Activated CD8-positive, alpha-beta memory T cell treated with anti-CD3 and anti-CD28 coated beads, Interleukin-2, amount 50 U/mL, for 48 hours (primary cell): ENCODE data around the gene RAPGEF5.

Experiments used
- DNase-seq: peaks from one replicate; pipeline ENCODE4 v3.0.0-alpha.2; 2020

RAPGEF5 gene

GRCh38 chr7:22375359-22376048, 18.6 kb upstream of the RAPGEF5 start:
- DNase-seq = no peak

- no peak for DNase-seq
These were observed 17.0 kb upstream of the RAPGEF5 start for GRCh38 chr7:22373911-22374310.

- no peak for DNase-seq
These were observed 16.4 kb upstream of the RAPGEF5 start for GRCh38 chr7:22373388-22373787.

GRCh38 chr7:22372863-22373262, 15.9 kb upstream of the RAPGEF5 start:
- DNase-seq = no peak

- no peak for DNase-seq
These were observed 14.9 kb upstream of the RAPGEF5 start for GRCh38 chr7:22371878-22372277.

- no peak for DNase-seq
These were observed 7.9 kb upstream of the RAPGEF5 start for GRCh38 chr7:22364900-22365299.

GRCh38 chr7:22363756-22364422, 6.9 kb upstream of the RAPGEF5 start:
- no peak for DNase-seq

GRCh38 chr7:22361795-22362194, 4.8 kb upstream of the RAPGEF5 start:
- no peak for DNase-seq

- no peak for DNase-seq
These were observed 4.4 kb upstream of the RAPGEF5 start for GRCh38 chr7:22361320-22361719.

GRCh38 chr7:22358820-22359697, 2.1 kb upstream of the RAPGEF5 start:
- DNase-seq = no peak

GRCh38 chr7:22357311-22358175, 589 bp upstream of the RAPGEF5 start:
- no peak for DNase-seq

- no peak for DNase-seq
These were observed 803 bp downstream of the RAPGEF5 start for GRCh38 chr7:22356010-22356691.

- no peak for DNase-seq
These were observed 1.3 kb downstream of the RAPGEF5 start for GRCh38 chr7:22355620-22356009.

GRCh38 chr7:22354462-22354861, 2.5 kb downstream of the RAPGEF5 start:
- no peak for DNase-seq

GRCh38 chr7:22352887-22353286, 4.1 kb downstream of the RAPGEF5 start:
- no peak for DNase-seq

GRCh38 chr7:22351878-22352277, 5.1 kb downstream of the RAPGEF5 start:
- DNase-seq = no peak

GRCh38 chr7:22351329-22351692, 5.6 kb downstream of the RAPGEF5 start:
- no peak for DNase-seq

GRCh38 chr7:22350466-22351328, 6.3 kb downstream of the RAPGEF5 start:
- DNase-seq = no peak

- DNase-seq = no peak
These were observed 8.6 kb downstream of the RAPGEF5 start for GRCh38 chr7:22348379-22348778.

GRCh38 chr7:22346383-22347107, 10.4 kb downstream of the RAPGEF5 start:
- no peak for DNase-seq

GRCh38 chr7:22344655-22345054, 12.3 kb downstream of the RAPGEF5 start:
- DNase-seq = no peak
